GM18499 (cell line): Measurements from ENCODE around the gene FSD1.
"Not testable (repeated sequence)": the region's sequence is repeated elsewhere in the genome, so short reads cannot be mapped to it uniquely, and the experiment has no call there.

Experiments
- ATAC-seq: cut with Tn5 transposase; IDR thresholded peaks from one replicate; pipeline ENCODE4 v1.9.1; 2021; ENCODE audit warnings: moderate number of reproducible peaks; ENCODE audit not compliant: insufficient read depth, unreplicated experiment

Gene FSD1

GRCh38 chr19:4342314-4342614, 37.9 kb downstream of the FSD1 start:
- no peak for ATAC-seq

GRCh38 chr19:4342615-4343369, 38.4 kb downstream of the FSD1 start:
- peak; percentile 93 for ATAC-seq

GRCh38 chr19:4343370-4344307, 39.2 kb downstream of the FSD1 start, which contains the start of gene MPND:
Gene MPND, plus strand, starts transcription at chr19:4343562. Its CDS starts 32 bp downstream, at chr19:4343594.
- no peak for ATAC-seq

- no peak for ATAC-seq
These were observed 41.1 kb downstream of the FSD1 start for GRCh38 chr19:4345342-4346019.

- no peak for ATAC-seq
These were observed 41.6 kb downstream of the FSD1 start for GRCh38 chr19:4346020-4346383.

- ATAC-seq = no peak
These were observed 43.1 kb downstream of the FSD1 start for GRCh38 chr19:4347521-4347920.

- not testable (repeated sequence) for ATAC-seq
These were observed 44.8 kb downstream of the FSD1 start for GRCh38 chr19:4349225-4349624.

- no peak for ATAC-seq
These were observed 45.7 kb downstream of the FSD1 start for GRCh38 chr19:4350111-4350510.

GRCh38 chr19:4350726-4351125, 46.3 kb downstream of the FSD1 start:
- no peak for ATAC-seq

- no peak for ATAC-seq
These were observed 48.3 kb downstream of the FSD1 start for GRCh38 chr19:4352701-4353121.

GRCh38 chr19:4354282-4354681, 49.9 kb downstream of the FSD1 start:
- ATAC-seq = no peak

- ATAC-seq = no peak
These were observed 50.5 kb downstream of the FSD1 start for GRCh38 chr19:4354897-4355296.

GRCh38 chr19:4357095-4357797, 52.8 kb downstream of the FSD1 start:
- ATAC-seq = no peak

GRCh38 chr19:4357921-4358326, 53.5 kb downstream of the FSD1 start:
- ATAC-seq = no peak

GRCh38 chr19:4358709-4359626, 54.6 kb downstream of the FSD1 start:
- ATAC-seq = no peak

- no peak for ATAC-seq
These were observed 55.2 kb downstream of the FSD1 start for GRCh38 chr19:4359627-4360000.

GRCh38 chr19:4360081-4360569, 55.7 kb downstream of the FSD1 start:
- no peak for ATAC-seq

- no peak for ATAC-seq
These were observed 56.3 kb downstream of the FSD1 start for GRCh38 chr19:4360641-4361151.
